KMS-11 (cell line): Measurements from ENCODE around the gene RSPH6A.

Experiments
- H2AFZ ChIP-seq: fragments of 200-600 bp; sonication (generic); 2 replicates; pipeline ENCODE4 v1.6.1; 2016; ENCODE audit warnings: antibody characterized with exemption, mixed run types, low read depth
- H3K27ac ChIP-seq: fragments of 200-600 bp; sonication (generic); 2 replicates; pipeline ENCODE4 v1.6.1; 2016; ENCODE audit warnings: mild to moderate bottlenecking, mixed run types
- H3K27me3 ChIP-seq: fragments of 200-600 bp; sonication (generic); 2 replicates; pipeline ENCODE4 v1.6.1; 2017; ENCODE audit warnings: mild to moderate bottlenecking, low read depth, mixed run types, moderate library complexity; ENCODE audit not compliant: insufficient read depth
- H3K36me3 ChIP-seq: fragments of 200-600 bp; sonication (generic); 2 replicates; pipeline ENCODE4 v1.6.1; 2017; ENCODE audit warnings: mild to moderate bottlenecking, mixed run types; ENCODE audit not compliant: insufficient read depth
- H3K4me1 ChIP-seq: fragments of 200-600 bp; sonication (generic); 2 replicates; pipeline ENCODE4 v1.6.1; 2016; ENCODE audit warnings: mild to moderate bottlenecking, low read depth, mixed run types; ENCODE audit not compliant: poor library complexity, severe bottlenecking
- H3K4me2 ChIP-seq: fragments of 200-600 bp; sonication (generic); 2 replicates; pipeline ENCODE4 v1.7.0; 2016; ENCODE audit warnings: mild to moderate bottlenecking, mixed run types
- H3K4me3 ChIP-seq: fragments of 200-600 bp; sonication (generic); IDR thresholded peaks from 2 replicates; pipeline ENCODE4 v1.6.1; 2017; ENCODE audit warnings: low read depth, low read length, mixed read lengths; ENCODE audit not compliant: insufficient read depth
- H3K79me2 ChIP-seq: fragments of 200-600 bp; sonication (generic); 2 replicates; pipeline ENCODE4 v1.6.1; 2016; ENCODE audit warnings: low read depth, mixed run types; ENCODE audit not compliant: insufficient read depth
- H3K9ac ChIP-seq: fragments of 200-600 bp; sonication (generic); 2 replicates; pipeline ENCODE4 v1.6.1; 2016; ENCODE audit warnings: mild to moderate bottlenecking, mixed run types
- H4K20me1 ChIP-seq: fragments of 200-600 bp; sonication (generic); 2 replicates; pipeline ENCODE4 v1.6.1; 2016; ENCODE audit warnings: mild to moderate bottlenecking, mixed run types; ENCODE audit not compliant: insufficient read depth
- TF ChIP-seq, protein P1 (sequence below): fragments of 200-600 bp; sonication (generic); conservative IDR thresholded peaks from 2 replicates; pipeline ENCODE4 v1.6.1; 2017; ENCODE audit warnings: low read depth, mild to moderate bottlenecking, antibody characterized with exemption, low read length, moderate library complexity, mixed read lengths

The RSPH6A gene

DNA sequence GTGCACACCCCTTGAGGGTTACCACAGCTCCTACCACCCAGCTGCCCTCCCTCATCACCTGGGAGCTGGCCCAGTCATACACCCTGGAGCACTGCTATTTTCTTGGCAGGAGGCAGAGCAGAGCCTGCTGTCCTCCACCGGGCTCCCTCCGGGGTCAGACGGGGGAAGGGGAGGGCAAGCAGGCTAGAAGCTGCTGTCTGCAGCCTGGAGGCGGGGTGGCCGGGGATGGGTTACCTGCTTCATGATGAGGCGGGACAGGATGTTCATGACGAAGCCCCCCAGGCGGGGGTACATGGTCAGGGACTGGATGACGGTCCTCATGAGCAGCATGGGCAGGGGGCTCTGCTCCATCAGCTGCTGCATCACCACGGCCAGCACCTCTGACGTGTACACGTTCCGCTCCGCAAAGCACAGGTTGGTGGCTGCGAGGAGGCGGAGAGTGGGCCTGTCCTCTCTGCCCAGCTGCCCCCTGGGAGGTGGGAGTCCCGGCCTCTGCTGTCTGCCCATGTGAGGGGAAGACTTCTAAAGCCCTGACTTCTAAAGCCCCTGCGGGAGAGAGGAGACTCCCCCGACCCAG is 2.7 kb upstream of the RSPH6A start:
- Histone ChIP-seq H3K4me2 (no peak overlapping the region), H4K20me1 (no peaks in the 10 kb centered on the region), H3K27me3 (no peaks in the 10 kb centered on the region), H3K4me3 (no peak overlapping the region), H2AFZ (no peak overlapping the region), H3K79me2 (no peaks in the 10 kb centered on the region), H3K4me1 (peaks cover 15% of the 10 kb centered on the region), H3K9ac (no peak overlapping the region), H3K36me3 (no peaks in the 10 kb centered on the region), H3K27ac (peak overlapping the region; percentile 5; the same call in 1 of the 2 replicates)
- TF ChIP-seq, protein P1, sequence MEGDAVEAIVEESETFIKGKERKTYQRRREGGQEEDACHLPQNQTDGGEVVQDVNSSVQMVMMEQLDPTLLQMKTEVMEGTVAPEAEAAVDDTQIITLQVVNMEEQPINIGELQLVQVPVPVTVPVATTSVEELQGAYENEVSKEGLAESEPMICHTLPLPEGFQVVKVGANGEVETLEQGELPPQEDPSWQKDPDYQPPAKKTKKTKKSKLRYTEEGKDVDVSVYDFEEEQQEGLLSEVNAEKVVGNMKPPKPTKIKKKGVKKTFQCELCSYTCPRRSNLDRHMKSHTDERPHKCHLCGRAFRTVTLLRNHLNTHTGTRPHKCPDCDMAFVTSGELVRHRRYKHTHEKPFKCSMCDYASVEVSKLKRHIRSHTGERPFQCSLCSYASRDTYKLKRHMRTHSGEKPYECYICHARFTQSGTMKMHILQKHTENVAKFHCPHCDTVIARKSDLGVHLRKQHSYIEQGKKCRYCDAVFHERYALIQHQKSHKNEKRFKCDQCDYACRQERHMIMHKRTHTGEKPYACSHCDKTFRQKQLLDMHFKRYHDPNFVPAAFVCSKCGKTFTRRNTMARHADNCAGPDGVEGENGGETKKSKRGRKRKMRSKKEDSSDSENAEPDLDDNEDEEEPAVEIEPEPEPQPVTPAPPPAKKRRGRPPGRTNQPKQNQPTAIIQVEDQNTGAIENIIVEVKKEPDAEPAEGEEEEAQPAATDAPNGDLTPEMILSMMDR, result no peak

DNA sequence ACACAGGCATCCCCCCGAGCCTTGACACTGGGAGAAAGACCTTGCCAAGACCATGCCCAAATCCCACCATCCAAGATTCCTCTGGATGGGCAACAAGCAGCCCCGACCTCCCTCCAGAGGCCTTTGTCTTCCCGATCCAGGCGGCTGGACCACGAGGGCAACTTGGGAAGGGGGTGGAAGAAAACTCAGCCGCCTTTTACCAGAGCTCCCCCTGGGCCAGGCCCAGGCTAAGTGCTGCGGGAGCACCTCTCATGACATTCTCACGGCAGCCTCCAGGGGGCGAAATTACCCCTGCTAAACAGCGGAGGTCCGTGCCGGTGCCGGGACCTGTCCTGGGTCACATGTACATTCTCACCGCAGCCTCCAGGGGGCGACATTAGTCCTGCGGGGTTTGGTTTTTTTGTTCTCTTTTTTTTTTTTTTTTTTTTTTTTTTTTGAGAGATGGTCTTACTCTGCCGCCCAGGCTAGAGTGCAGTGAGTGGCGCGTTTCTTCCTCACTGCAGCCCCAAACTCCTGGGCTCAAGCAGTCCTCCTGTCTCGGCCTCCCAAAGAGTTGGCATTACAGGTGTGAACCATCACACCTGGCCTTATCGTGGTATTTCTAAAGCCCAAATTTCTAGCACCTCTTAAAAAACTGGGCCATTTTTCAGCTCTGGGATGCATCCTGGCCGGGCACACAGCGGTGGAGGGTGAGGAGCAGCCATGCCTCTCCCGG is 2.1 kb upstream of the RSPH6A start:
- Histone ChIP-seq H3K4me3 (no peak overlapping the region), H3K9ac (no peak overlapping the region)

DNA sequence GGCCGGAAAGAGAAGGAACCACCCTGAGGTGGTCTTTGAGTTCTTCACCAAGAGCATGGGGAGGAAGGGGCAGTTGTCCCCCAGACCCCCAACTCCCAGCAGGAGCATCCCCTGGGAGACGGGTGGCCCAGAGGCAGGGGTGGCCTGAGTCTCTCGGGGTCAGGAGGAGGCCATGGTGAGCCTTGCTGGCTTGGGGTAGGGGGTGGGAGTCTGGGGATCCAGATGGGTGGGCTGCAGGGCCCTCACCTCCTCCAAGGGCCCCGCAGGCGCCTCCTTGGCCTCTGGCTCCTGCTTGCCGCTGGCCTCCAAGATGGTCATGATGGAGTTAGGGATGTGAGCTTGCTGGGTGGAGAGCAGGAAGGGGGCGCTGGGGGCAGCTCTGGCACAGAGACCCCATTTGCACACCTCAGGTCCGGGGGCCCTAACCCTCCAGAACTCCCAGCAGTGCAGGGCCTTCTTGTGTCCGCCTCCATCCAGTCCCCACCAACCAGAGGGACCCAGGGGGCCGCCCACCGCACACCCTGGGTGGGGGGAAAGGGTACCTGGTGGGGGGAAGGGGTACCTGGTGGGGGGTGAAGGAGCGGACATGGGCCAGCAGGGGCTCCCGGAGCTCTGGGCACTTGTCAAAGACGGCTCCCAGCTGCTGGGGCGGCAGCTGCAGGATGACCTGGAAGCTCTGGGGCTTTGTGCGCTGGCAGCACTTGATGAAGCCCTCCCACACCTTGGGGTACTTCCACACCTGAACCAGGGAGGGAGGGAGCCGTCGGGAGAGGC is 1.3 kb upstream of the RSPH6A start:
- no peak overlapping the region for H3K4me3 ChIP-seq
- TF ChIP-seq, protein P1, result no peak
- no peak overlapping the region for H3K9ac ChIP-seq
- no peak overlapping the region for H2AFZ ChIP-seq
- H3K27me3 ChIP-seq, result no peaks in the 10 kb centered on the region
- H3K4me1 ChIP-seq, result peaks cover 15% of the 10 kb centered on the region
- H3K4me2 ChIP-seq, result no peak overlapping the region
- no peaks in the 10 kb centered on the region for H4K20me1 ChIP-seq
- H3K27ac ChIP-seq, result no peak overlapping the region
- H3K36me3 ChIP-seq, result no peaks in the 10 kb centered on the region
- H3K79me2 ChIP-seq, result no peaks in the 10 kb centered on the region

More for the DNA sequence above, 2.1 kb upstream of the RSPH6A start:
- no peaks in the 10 kb centered on the region for H3K27me3 ChIP-seq
- H3K36me3 ChIP-seq, result no peaks in the 10 kb centered on the region
- no peaks in the 10 kb centered on the region for H4K20me1 ChIP-seq
- no peaks in the 10 kb centered on the region for H3K79me2 ChIP-seq
- H3K4me1 ChIP-seq, result peaks cover 15% of the 10 kb centered on the region
- TF ChIP-seq, protein P1, result peak; percentile 99
- peak overlapping the region; percentile 5; the same call in 1 of the 2 replicates for H3K27ac ChIP-seq
- no peak overlapping the region for H2AFZ ChIP-seq
- H3K4me2 ChIP-seq, result no peak overlapping the region

DNA sequence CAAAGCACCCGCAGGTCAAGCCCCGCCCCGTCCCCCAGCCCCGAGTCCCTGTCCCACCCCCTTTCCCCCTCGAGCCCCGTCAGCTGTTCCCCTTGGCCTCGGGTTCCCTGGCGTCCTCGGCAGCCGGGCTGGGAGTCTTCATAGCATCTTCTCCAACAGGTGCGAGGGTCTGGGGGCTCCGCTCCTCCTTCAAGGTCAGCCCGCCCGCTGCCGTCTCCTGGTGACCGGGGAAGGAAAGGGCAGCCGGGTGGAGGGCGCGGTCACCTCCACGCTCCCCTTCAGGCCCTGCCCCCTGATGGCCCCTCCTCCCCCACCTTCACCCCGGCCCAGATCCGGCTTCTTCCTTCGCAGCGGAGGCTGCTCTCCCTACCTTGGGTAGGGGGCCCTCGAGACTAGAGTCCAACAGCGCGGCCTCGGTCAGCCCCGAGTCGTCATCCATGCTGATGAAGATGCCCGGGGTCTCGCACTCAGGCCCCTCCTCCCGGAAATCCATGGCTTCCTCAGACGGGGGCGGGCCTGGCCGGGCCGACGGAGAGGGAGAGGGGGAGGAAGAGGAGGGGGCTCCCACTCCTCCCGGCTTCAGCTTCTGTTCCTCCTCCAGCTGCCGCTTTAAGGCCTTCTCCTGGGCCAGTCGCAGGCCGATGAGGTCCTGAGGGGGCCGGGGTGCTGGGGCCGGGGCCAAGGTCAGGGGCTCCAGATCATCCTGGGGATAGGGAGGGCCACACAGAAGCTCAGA is 541 bp upstream of the RSPH6A start:
- Histone ChIP-seq H3K79me2 (no peaks in the 10 kb centered on the region), H3K27ac (no peak overlapping the region), H3K4me3 (no peak overlapping the region), H3K27me3 (no peaks in the 10 kb centered on the region), H4K20me1 (no peaks in the 10 kb centered on the region), H3K4me1 (peaks cover 18% of the 10 kb centered on the region), H3K4me2 (no peak overlapping the region), H2AFZ (no peak overlapping the region), H3K36me3 (no peaks in the 10 kb centered on the region), H3K9ac (no peak overlapping the region)
- TF ChIP-seq, protein P1, result no peak
